ENCODE measurements around the gene TAC3.
"Not testable (repeated sequence)": the region's sequence is repeated elsewhere in the genome, so short reads cannot be mapped to it uniquely, and the experiment has no call there.

The TAC3 gene

DNA sequence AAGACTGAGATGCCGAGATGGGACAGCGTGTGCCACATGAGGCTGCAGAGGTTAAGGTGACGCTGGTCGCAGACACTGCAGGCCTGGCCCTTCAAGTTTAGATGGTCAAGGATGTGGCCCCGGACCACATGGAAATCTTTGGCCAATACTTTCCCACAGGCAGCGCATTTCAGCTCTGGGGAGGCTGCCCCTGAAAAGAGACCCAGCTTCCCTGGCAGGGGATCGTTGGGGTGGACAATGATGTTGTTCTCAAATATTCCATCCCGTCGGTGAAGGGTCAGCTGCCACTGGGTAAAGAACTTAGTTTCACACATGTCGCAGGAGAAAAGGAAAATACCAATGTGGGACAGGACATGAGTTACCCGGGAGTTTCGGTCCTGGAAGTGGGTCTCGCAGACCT lies 12.9 kb downstream of the TAC3 start:
- DNase-seq, result no peak

- peak; percentile 50 for DNase-seq
Observed at GRCh38 chr12:57001448-57001906, 14.9 kb downstream of the TAC3 start.

GRCh38 chr12:57000393-57000792 lies 15.9 kb downstream of the TAC3 start:
- no peak for DNase-seq

GRCh38 chr12:56999456-56999855 lies 16.9 kb downstream of the TAC3 start:
- DNase-seq, result no peak

- no peak for DNase-seq
Observed at GRCh38 chr12:56998981-56999380, 17.3 kb downstream of the TAC3 start.

- DNase-seq, result no peak
Observed at GRCh38 chr12:56998316-56998715, 18.0 kb downstream of the TAC3 start.

DNA sequence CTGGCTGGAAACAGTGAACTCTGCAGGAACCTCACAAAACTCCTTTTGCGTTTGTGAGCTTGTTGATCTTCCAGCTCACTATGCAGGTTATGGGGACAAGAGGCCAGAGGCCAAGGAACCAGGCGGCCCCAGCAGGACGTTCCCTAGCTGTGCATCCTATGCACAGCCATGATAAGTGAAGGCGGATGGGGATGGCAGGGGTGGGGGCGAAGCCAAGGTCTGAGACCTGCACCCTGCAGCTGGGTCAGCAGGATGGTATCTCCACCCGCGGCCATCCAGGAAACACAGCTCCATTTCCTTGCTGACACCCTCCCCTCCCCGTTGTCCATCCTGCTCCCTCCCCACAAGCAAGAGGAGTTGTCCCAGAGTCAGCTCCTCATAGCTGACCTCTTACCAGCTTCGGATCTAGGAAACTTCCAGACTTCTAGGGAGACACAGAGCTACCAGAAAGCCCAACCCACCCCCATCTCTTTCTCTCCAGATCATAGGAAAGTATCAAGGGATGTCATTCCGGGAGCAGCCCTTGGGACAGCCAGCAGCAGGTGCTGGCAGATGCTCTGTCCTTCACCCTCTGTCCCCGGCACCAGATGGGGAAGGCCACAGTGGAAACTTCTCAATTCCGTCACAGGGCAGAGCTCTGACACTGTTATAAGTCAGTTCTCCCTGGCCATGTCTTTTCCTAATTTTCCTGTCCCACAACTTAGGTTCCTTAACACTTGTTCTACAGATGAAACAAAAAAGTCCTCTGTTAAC lies 19.4 kb downstream of the TAC3 start:
- no peak for DNase-seq

- no peak for DNase-seq
Observed at GRCh38 chr12:56995930-56996496, 20.3 kb downstream of the TAC3 start.

DNA sequence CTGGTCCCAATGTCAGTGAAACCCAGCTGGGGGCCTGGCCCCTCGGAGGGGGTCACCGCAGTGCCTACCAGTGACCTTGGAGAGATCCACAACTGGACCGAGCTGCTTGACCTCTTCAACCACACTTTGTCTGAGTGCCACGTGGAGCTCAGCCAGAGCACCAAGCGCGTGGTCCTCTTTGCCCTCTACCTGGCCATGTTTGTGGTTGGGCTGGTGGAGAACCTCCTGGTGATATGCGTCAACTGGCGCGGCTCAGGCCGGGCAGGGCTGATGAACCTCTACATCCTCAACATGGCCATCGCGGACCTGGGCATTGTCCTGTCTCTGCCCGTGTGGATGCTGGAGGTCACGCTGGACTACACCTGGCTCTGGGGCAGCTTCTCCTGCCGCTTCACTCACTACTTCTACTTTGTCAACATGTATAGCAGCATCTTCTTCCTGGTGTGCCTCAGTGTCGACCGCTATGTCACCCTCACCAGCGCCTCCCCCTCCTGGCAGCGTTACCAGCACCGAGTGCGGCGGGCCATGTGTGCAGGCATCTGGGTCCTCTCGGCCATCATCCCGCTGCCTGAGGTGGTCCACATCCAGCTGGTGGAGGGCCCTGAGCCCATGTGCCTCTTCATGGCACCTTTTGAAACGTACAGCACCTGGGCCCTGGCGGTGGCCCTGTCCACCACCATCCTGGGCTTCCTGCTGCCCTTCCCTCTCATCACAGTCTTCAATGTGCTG lies 21.0 kb downstream of the TAC3 start:
- DNase-seq, result no peak

- DNase-seq, result no peak
Observed at GRCh38 chr12:56994231-56994746, 22.0 kb downstream of the TAC3 start.

- DNase-seq, result no peak
Observed at GRCh38 chr12:56993346-56993745, 23.0 kb downstream of the TAC3 start.

DNA sequence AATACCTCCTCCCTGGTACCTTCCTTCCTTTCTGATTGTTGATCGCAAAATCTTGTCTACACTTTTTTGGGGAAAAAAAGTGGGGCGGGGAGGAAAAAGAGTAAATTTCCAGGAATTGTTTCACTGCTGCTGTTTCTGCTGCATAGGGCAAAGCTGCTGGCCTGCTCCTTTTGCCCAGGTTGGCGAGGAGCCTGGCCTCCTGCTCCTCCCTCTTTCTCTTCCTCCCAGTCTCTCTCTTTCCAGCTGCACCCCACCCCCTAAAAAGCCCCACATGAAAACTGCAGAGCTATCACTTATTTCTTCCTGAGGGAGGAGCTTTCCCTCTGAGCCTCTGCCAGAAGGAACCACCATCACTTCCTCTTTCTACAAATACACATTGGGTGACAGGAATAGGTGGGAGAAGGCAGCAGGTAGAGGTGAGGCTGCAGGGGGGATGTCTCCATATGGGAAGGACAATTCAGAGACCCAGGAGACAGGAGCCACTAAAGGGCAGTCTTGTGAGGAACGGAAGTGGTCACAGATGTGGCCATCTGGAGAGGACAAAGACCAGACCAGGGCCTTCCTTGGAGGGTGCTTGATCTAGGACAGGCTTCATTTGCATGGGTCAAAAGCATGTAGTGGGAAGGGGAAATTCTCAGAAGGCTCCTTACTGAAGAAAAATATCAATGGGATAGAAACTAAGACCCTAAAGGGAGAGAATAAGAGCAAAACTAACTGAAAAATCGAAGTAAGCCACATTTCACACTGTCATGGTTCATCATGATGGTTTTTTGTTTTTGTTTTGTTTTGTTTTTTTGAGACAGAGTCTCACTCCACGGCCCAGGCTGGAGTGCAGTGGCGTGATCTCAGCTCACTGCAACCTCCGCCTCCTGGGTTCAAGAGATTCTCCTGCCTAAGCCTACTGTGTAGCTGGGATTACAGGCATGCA lies 24.7 kb downstream of the TAC3 start:
- DNase-seq, result no peak

- DNase-seq, result no peak
Observed at GRCh38 chr12:56990648-56991318, 25.5 kb downstream of the TAC3 start.

DNA sequence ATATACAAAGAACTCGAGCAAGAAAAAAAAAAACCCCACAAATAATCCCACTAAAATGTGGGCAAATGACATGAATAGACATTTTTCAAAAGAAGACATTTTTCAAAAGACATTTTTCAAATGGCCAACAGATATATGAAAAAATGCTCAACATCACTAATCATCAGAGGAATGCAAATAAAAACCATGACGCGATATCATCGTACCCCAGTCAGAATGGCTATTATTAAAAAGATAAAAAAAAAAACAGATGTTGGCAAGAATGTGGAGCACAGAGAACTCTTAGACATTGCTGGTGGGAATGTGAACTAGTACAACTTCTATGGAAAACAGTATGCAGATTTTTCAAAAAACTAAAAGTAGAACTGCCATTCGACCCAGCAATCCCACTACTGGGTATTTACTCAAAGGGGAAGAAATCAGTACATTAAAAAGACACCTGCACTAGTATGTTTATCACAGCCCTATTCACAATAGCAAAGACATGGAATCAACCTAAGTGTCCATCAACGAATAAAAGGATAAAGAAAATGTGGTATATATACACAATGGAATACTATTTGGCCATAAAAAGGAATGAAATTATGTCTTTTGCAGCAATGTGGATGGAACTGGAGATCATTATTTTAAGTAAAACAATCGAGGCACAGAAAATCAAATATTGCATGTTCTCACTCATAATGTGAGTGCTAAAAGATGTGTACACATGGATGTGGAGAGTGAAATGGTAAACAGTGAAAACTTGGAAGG lies 26.3 kb downstream of the TAC3 start:
- DNase-seq, result peak; percentile 28

- peak; percentile 26 for DNase-seq
Observed at GRCh38 chr12:56988207-56988739, 28.1 kb downstream of the TAC3 start.

- peak; percentile 70 for DNase-seq
Observed at GRCh38 chr12:56987551-56988053, 28.7 kb downstream of the TAC3 start.

GRCh38 chr12:56987011-56987410 lies 29.3 kb downstream of the TAC3 start:
- no peak for DNase-seq

- peak; percentile 26 for DNase-seq
Observed at GRCh38 chr12:56985714-56986113, 30.6 kb downstream of the TAC3 start.

- DNase-seq, result no peak
Observed at GRCh38 chr12:56983386-56983785, 32.9 kb downstream of the TAC3 start.

DNA sequence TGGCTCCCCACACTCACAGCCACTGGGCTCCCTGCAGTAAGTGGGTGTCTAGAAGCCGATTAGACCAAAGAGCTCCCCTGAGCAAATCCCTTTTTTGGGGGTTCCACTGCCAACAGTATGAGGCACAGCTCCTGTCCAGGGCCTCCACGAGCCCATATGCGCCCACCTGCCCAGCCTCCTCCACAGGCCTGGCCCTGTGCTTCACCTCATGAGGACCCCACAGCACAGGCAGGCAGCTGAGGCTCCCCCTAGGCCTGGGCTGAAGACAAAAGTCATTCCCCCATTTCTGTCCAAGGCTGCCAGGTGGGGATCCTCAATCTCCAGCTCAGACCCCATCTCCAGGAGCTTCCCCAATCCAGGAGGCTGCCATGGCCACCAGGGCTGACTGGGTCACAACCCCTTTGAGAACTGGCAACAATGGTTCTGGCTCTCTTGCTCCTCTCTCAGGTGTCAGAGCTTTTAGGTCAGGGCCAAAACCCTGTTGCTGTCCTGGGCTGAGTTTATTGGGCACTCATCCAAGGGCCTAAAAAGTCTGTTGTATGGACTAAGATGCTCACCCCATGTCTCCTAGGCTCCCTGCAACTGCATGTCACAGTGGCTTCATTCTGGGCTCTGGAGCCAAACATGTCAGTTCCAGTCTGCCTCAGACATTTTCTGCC lies 33.6 kb downstream of the TAC3 start:
- not testable (repeated sequence) for DNase-seq

Data from fibroblast of skin of right biceps (primary cell).